Stimulated activated naive CD4-positive, alpha-beta T cell (primary cell): Measurements from ENCODE around the gene CCDC149.

Experiments
- DNase-seq, 6 experiments: peaks; one replicate each; lab custom pipeline; 2025; lab: John Stamatoyannopoulos, UW

Gene CCDC149

DNA sequence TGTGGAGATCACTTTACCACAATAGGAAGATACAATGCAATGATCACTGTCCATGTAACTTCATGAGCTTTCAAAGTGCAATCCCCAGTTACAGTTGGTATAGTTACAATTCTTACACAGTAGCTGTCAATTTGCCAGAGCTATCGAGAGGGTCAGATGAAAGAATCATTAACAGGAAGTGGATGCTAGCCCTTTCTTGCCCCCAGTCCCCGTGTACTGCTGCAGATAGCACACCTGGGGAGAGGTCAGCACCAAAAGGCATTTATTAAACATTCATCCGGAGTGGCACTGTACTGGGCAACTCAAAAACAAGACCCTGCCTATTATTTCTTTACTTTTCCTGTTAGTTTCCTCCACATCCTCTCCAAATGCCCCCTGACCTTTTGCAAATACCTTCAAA, 69.7 kb downstream of the CCDC149 start:
- no peak for DNase-seq

DNA sequence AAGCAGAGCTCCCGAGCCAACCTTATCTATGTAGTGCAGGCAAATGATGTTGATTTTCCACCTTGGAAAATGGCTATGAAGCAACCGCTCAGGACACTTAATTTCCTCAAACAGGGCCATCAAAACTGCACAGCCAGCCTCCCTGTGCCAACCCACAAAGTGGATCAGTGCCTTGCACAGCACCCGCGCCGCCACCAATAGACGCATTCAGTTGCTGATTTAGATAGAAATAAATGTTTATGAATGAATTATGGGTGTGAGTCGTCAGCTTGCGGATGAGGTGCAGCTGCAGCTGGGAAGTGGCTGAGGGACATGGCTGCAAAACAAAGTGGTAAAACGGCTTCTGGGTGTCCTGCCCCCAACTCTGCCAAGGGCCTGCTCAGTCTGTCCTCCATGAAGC, 70.5 kb downstream of the CCDC149 start:
- no peak for DNase-seq

DNA sequence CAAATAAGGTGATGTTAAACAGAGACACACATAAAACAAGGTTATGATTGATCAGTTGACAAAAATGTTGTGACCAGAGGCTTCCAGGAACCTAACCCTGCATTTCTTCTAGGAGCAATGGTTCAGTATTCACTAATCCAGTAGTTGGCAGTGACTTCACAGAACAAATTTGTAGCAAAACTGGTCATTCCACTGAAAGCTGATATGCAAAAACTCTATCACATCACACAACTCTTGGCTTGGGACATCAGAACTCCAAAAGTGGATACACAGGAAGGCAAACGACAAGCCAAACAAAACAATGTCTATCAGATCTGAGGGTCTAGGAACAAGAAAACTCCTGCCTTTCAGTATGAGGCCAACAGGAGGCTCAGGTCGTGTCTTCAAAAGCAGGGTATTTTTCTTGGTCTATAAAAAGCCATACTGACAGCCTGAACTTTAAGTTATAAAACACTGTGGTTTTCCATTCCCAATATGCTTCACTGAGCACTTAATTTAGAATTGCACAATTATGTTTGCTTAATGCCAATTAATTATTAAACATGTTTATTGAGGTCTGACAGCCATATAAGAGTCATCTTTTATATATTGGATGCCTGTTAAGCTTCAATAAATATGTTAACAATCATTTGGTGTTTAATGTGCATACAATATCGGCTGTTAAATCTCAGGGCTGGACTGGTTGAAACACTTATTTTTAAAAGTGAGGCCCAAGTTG, 71.9 kb downstream of the CCDC149 start:
- DNase-seq: no peak

DNA sequence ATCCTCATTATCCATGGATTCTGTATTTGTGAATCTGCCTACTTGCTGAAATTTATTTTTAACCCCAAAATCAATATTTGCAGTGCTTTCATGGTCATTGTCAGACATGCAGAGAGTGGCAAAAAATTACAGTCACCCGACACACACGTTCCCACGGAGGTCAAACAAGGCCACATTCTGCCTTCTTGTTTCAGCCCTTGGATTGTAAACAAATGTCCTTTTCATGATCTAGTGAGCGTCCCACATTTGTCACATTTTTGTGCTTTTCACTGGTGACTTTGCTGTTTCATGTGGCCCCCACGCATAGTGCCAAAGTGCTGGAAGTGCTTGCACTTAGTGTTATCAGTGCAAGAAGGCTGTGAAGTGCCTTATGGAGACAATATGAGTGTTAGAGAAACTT, 72.5 kb downstream of the CCDC149 start:
- DNase-seq: no peak

DNA sequence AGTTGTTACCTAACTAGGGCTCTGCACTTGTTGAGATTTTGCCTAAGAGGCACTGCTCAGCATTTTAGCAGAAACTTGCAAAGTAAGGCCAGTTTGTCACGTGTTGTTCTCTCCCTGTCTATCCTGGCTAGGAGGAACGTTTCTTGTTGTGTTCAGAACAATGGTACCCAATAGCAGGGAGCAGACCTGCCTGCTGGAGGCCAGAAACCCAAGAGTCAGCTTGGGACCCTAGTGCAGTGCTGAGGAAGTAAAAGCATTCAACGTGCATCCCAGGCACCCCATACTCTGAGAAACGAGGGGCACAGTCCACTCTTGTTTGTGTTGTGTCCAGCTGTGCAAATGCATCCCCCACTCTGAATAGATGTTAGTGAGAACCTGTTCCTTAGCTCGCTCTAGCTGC, 75.1 kb downstream of the CCDC149 start:
- no peak for DNase-seq

DNA sequence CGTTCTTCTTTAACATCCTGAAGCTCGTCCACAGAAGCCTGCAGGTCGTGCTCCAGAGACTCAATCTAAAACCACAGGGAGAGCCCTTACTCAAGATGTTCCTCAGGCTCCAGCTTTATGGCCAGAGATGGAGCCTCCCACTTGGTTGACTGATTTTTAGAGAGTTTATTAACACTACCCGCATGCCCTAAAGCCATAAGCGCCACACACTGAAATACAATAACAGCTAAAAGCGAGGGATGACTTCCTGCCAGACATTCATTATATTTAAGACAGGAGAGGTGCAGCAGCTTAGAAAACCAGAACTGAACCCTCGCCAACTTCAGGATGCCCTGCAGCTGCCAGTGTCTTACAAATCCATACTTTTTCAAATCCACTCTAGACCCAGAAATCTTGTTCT, 75.5 kb downstream of the CCDC149 start:
- no peak for DNase-seq

DNA sequence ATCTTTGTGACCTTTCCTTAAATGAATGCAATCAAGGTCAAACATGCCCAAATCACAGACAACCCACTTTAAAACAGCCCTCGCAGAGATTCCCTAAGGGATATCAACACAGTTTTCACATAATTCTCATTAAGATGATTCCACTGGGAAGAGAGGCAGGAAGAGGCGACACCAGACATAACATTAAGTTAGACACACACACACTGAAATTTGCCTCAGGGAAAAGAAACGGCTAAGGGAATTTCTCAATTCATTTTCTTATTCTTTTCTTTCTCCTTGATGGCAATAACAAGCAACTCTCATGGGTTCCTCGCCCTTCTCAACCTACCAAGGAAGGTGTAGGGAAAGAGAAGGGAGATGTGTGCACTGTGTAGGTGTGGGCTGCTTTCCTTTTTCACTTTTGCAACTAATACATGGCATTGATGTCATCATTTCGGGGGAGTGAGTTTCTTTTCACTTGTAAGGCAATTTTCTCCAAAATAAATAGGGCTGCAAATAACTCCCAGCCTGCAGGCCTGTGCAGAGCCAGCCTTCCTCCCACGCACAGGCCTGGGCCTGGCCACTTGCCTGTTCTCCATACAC, 76.1 kb downstream of the CCDC149 start:
- no peak for DNase-seq

DNA sequence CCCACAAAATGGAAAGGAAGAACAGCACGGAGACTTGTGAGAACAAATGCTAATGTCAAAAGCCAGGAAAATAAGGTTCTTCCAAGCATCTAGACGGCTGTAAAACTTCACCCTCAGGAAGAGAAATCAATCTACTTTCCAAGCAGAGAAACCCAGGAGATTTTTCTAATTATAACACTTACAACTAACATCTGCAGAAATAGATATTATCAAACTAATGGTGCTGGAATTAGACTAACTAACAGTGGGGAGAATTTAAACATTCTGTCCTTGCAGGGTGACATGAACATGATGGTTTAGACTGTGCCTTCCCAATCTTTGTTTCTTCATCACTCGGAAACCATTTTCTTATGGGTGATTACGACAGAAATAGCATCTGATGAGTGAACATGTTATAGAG, 77.1 kb downstream of the CCDC149 start:
- DNase-seq: no peak

DNA sequence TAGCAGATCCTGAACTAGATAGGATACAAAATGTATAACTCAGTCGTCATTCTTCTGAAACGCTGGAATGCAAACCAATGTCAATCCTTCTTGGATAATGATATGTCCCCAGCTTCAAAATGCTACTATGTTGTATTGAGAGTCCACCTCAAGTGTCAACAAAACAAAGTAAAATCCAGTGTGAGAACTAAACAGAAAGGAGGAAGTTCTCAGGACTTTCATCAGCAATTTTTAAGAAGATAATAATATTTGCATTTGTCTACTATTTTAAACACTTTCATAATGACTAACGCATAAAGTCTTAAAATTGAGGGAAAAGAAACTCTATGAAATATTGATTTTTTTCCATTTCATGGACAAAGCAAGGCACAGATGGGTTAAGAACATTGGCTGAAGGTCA, 81.2 kb downstream of the CCDC149 start:
- DNase-seq: no peak

DNA sequence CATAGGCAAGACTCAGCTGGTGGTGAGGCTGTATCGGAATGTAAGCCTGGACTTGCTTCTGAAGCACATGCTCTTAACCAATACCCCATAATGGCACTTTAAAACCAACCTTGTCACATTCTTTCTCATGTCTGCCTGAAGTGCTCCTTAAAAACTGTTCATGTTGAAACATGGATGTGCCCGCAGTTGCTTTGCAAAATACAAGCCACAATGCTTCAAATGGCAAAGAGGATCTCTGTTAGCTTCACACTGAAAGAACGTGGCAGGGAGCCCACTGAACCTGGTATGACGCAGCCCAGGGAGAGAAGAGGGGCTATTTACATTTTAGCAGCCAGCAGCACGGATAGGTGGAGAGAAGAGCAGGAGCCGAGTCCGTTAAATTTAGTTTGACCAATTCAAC, 88.1 kb downstream of the CCDC149 start:
- no peak for DNase-seq

DNA sequence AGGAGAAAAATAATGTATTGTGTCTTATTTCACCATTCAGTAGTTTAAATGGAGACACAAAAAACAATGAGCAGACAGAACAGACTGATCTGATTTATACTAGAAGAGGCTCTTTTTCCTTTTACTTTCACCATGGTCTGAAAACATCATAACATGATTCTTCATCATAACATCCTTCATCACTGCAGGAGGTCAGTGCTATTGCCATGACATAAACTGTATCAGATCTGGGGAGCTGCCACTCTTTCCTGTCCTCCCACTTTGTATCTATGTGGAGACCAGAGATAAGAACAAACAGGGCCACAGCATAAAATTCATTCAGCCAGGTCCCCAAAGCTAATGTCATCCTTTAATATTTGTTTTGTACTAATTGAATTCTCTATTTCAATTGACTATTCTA, 92.3 kb downstream of the CCDC149 start:
- DNase-seq: no peak

DNA sequence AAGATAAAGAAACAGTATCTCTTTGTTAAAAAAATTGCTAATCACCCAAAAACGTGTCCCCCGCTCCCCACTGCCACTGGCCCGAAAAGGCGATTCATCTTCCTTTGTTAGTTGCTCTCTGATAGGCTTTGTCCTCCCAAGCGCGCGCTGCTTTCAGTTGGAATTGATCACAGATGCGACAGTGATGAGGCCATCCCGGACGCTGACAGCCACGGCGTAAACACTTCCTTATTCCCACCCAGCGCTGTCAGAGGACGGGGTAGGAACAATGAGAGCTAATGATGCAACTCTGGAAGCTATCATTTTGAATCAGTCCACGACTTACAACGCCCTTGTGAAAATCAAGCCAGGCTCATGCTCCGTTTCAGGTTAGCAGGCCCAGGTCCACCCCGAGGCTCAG, 96.0 kb downstream of the CCDC149 start:
- DNase-seq: no peak

DNA sequence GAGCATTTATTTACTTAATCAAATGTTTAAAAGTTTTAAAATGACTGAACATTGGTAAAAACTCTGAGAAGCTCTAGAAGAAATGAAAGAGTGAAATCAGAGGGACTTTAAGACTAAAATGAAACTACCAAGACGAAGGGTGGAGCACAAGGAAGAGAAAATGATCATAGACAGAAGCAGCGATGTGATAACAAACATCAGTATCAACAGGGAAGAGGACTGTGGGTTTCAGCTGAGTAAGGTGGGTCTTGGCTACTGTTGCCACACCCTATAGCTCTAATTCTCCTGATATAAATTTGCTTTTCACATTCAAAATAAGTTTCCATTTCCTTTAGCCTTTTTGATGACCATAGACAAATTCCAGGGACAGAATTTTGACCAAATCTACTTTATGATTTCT, 99.1 kb downstream of the CCDC149 start:
- DNase-seq: no peak

DNA sequence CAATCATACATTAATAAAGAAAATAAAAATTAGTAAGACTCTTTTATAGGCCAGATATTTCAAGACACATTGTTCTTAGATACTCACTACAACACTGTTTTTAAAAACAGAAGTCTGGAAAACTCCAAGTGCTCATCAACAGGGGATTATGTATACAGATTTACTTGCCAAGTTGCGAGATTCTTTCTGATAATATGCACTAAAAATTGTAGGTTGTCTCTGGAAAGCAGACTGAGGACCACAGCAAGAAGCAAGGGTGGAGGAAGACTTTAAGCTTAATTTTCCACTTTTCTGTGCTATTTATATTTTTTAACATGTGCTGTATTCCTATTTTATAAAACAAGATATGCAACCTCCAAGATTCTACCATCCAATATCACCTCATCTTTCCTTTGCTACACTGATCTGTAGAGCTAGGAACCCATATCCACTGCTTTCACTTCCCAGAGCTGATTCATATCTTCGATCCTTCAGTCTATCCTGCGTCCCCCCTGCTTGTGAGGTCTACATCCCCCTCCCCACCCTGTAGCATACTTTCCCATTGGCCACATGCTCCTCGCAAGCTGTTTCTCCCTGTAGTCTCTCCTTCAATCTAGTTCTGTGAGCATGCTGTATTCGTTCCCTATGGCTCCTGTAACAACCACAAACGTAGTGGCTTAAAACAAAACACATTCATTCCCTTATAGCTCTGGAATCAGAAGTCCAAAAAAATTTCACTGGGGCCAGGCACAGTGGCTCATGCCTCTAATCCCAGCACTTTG, 101.8 kb downstream of the CCDC149 start:
- DNase-seq: no peak

DNA sequence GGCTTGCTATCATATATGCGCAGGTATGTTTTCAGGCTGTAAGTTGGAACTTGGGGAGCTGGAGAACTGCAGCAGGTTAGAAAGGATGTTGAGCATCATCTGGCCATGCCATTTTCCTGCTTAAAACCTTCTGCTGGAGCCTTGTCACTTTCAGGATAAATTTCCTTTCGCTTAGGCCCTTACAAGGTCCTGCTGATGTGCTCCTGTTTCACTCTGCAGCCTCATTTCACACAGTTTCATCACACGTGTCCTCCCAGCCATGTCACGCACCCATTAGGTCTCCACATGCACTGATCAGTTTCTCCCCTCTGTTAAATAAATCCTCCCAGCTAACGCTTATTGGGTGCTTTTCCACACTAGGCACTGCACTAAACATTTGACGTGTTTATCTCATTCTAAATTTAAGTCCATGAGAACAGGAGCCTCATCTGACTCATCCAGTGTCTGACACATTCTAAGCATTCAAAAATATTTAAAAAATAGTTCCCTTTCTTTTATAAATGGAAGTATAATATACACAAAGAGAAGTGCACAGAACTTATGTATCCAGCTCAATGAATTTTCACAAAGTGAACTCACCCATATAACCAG, 102.9 kb downstream of the CCDC149 start:
- no peak for DNase-seq

DNA sequence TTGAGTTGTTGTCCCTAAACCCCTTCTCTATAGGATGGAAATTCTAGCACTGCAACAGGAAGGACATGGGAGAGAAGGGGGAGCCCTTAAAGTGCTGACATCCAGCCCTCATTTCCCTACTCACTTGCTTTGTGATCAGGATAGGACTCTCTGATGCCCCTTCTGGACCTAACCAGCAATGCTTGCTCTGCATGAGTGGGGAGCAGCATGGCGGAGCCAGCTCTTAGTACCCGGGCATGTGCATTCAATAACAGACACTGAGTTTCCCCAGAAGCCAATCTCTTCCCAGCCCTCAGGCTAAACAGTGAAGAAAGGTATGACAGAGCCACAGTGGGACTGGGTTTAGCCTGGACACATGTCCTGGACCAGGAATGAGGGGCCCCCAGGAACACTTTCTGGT, 103.5 kb downstream of the CCDC149 start:
- no peak for DNase-seq

DNA sequence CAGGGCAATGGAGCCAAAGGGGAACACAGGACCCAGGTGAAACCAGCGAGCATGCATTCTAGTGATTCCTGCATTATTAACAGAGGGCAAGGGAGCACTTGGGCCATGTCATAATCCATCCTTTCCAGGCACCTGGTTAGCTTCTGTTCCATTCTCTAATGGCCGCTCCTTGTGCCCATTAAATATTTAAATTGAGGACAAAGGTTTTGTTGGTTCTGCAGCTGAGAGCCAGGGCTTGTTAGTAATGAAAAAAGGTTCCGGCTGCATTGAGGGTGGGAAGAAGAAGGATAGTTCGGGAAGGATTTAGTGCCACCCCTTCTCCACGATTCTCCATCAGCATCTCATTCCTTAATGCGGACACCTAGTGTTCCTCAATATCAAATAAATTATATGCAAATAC, 103.9 kb downstream of the CCDC149 start:
- DNase-seq: no peak

DNA sequence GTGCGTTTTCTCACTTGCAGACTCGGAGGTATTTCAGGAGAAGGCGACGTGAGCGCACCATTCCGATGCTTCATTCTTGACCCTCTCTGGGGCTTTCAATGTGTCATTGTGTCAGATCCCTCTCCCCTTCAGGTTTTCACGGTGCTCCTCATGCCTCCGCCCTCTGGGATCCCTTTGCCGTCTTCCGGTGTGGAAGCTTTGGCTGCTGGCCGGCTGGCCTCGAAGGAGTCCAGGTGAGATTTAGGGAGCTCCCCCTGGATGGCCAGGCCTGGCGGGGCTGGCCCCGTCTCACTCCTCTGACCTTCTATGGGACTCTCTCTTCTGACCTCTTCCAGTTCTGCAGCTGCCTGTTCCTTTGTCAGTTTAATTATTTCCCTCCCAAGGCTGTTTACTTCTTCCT, 104.6 kb downstream of the CCDC149 start:
- no peak for DNase-seq

DNA sequence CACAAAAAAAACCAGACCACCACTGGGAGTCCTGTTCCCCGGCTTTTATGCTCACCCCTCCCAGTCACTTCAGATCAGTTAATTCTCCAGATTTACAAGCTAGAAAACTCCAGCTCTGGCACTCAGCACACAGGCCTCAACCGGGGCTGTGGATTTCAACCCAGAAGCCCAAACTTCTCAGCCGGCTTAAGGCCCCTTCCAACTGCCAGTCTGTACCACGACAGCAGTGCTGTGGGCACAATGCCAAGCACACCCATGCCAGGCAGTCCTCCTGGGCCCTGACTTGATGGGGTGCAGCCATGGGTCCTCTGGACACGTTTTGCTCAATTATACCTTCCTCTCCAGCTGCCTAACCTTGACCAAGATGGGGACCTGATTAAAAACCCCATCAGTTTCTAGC, 105.2 kb downstream of the CCDC149 start:
- DNase-seq: no peak

DNA sequence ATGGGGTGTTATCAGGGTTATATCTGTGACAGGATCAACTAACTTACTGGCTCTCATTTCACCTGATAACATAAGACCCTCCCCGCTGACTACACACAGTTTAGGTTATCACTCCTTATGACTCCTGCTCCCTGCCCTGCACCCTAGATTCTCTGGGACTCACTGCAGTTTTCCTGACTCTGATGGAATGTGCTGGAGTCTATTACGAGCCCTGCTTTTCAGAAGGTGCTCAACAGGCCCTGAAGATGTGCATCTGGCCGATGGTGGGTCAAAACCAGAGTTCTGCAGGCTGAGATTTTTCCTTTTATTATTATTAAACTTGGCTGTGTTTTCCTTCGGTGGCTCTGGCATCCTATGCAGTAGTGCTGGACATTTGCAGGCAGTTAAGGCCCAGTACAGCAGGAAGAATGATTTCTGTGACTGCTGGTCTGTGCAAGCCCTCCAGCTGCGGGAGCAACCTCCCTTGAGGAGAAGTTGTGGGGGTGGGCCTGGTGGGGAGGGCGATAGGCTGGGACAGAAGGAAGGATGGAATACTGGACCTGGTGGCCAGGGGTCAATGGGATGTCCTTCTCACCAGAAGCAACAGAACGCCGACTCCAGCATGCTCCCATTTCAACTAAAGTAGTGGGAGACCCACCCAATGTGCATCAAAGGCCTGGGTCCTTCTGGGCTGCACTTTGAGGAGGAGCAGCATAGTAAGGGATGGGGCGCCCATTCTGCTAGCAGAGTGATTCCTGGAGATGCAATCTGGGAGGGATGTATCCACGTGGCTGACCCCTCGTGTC, 106.4 kb downstream of the CCDC149 start:
- DNase-seq: no peak

DNA sequence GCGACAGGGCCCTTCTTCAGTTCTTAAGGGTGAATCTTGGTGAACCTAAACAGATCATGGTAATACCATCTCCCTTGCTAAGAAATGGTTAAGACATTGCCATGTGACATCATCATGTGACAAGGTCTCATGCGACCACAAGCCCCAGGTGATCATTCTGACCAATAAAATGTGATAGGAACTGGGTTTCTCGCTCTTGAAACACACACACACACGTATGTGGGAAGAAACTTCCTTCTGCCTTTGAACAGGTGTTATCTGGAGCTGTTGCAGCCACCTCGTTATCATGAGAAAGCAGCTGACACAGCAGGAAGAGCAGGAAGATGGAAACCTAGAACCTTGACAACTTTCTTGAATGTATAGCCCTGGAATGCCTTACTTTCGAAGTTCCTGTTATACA, 107.3 kb downstream of the CCDC149 start:
- DNase-seq: no peak

DNA sequence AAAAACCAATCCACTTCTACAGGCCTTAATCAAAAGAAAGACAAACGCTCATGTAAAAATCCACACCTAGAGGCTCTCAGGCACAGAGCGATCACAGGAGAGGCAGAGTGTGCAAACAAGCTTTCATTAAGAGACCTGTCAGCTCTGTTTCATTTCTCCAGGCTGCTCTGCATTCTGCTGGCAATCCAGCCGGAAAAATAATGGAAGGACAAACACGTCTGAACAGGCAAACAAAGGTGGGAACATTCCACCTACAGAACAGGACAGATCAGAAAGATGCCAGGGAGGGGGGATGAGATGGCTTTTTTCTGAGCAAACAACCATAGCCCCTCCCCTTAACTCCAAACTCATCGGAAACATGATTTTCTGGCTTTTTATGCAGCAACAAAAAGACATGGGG, 107.8 kb downstream of the CCDC149 start:
- no peak for DNase-seq
